Ovary (tissue), 3 donors: ENCODE measurements around the gene ENOPH1.

ENCODE experiments used
- CTCF ChIP-seq, 3 donors: fragments of 450-650 bp in 2 of 3; fragments of 200-600 bp in 1 of 3; IDR thresholded peaks; one replicate each; pipeline versions ENCODE4 v1.5.1 to v1.8.0; 2016 to 2022; ENCODE audit warnings: antibody characterized with exemption in 3 of 3, mild to moderate bottlenecking in 1 of 3
- EP300 ChIP-seq: sonication (generic); formaldehyde crosslinking; IDR thresholded peaks from one replicate; pipeline ENCODE4 v1.6.1; 2017; ENCODE audit warnings: antibody characterized with exemption
- donor health status: DM: no; HTN: no; CAD: no.

GRCh38 chr4:82473621-82474164 lies 43.3 kb downstream of the ENOPH1 start:
- TF ChIP-seq CTCF (IDR thresholded peaks at IDR 0.05) (no peak), EP300 (no peak)
